ENCODE measurements around the gene ATRN.

- TF ChIP-seq CTCF (conservative IDR thresholded peaks at IDR 0.05; ENCODE audit: low read length) (no peak), EZH2phosphoT487 (IDR thresholded peaks at IDR 0.05; ENCODE audit: borderline replicate concordance) (no peak)
Observed at GRCh38 chr20:3691897-3692296, 221.1 kb downstream of the ATRN start.

All from Loucy (cell line).